ENCODE results near the gene PTTG1IP.
"Not testable (repeated sequence)": the region's sequence is repeated elsewhere in the genome, so short reads cannot be mapped to it uniquely, and the experiment has no call there.

Gene PTTG1IP

DNA sequence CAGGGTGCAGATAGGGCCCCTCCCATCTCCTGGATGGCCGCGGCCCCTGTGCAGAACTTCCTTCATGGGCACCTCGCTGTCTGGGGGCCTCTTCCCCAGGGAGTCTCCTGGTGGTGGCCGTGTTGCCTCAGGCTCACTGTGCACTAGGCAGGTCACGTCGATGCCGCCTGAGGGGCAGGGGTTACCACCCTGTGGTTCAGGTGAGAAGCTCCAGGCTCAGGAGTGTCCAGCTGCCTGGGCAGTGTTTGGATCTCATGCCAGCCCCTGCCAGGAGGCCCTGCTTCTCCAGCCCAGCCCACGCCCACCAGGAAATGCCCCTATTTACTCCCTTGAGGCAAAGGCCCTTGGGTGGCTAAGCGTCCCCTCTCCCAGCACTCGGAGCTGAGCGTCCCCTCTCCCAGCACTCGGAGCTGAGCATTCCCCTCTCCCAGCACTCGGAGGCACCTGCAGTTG, 45.1 kb upstream of the PTTG1IP start:
- DNase-seq (ENCODE audit: low read depth): no peak
- TF ChIP-seq, protein P1, sequence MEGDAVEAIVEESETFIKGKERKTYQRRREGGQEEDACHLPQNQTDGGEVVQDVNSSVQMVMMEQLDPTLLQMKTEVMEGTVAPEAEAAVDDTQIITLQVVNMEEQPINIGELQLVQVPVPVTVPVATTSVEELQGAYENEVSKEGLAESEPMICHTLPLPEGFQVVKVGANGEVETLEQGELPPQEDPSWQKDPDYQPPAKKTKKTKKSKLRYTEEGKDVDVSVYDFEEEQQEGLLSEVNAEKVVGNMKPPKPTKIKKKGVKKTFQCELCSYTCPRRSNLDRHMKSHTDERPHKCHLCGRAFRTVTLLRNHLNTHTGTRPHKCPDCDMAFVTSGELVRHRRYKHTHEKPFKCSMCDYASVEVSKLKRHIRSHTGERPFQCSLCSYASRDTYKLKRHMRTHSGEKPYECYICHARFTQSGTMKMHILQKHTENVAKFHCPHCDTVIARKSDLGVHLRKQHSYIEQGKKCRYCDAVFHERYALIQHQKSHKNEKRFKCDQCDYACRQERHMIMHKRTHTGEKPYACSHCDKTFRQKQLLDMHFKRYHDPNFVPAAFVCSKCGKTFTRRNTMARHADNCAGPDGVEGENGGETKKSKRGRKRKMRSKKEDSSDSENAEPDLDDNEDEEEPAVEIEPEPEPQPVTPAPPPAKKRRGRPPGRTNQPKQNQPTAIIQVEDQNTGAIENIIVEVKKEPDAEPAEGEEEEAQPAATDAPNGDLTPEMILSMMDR (conservative IDR thresholded peaks at IDR 0.05; ENCODE audit: control insufficient read depth, insufficient read depth, low read depth, low read length): no peak
- H3K4me3 ChIP-seq (ENCODE audit: control insufficient read depth, low read depth, low read length): no peak overlapping the region

DNA sequence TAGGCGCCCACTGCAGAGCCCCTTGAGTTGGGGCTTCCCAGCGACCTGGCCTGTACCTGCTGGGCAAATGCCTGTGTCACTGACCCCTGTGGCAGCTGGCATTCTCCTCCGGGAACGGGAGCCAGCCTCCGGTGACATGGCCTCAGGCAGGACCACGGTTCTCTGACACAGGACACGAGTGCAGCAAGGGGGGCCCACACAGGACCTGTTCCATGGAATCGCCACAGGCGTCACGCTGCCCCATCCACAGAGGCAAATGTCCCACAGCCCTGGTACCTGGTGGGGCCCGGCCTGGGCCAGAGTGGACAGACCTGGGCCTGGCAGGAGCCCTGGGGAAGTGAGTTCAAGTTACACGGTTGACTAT, 44.6 kb upstream of the PTTG1IP start:
- no peak overlapping the region for H3K4me3 ChIP-seq (ENCODE audit: control insufficient read depth, low read depth, low read length)
- DNase-seq (ENCODE audit: low read depth): no peak
- TF ChIP-seq, protein P1 (conservative IDR thresholded peaks at IDR 0.05; ENCODE audit: control insufficient read depth, insufficient read depth, low read depth, low read length): no peak

DNA sequence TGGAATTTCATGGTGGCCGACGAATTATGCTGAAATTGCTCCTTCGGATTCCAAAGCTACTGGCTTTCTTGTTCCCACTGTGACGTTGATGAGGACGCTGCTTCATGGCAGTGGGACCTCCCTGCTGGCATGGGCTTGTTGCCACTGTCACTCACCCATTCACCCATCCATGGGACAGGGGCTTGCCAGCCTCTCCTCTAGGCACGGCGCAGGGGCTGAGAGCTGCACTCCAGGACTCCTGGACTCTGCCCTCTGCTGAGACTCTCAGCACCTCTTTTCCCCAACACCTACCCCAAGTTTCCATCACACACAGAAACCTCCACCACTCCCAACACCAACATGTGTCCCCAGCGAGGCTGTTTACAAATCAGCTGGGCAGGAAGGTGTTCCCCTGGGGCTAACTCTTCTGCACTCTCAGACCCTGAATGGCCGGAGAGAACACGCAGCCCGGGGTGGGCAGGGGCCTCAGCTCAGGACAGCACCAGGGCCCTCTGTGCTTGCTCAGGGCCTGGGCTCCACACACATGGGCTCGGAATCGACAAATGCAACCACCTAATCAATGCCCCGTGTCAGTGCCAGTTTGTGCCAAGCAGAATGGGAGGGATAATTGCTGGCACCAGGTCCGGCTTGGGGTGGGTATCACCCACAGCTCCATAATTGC, 44.1 kb upstream of the PTTG1IP start:
- TF ChIP-seq, protein P1 (conservative IDR thresholded peaks at IDR 0.05; ENCODE audit: control insufficient read depth, insufficient read depth, low read depth, low read length): no peak
- DNase-seq (ENCODE audit: low read depth): no peak
- no peak overlapping the region for H3K4me3 ChIP-seq (ENCODE audit: control insufficient read depth, low read depth, low read length)

DNA sequence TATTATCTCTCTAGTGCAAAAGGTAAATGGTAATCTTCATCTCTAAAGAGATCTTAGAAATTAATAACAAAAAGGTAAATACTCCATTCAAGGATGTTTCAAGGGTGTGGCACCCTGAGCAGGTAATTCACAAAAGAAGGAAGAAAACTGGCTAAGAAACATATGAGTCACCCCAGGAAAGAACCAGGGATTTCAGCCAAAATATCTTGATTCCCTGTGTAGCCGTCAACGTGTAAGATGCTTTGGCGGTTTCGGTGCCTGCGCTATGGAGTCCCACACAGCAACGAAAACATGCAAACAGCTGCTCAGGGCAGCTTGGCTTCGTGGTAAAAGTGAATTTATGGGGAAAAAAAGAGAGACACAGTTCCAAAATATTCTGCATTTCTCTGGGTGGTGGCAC, 43.5 kb upstream of the PTTG1IP start:
- DNase-seq (ENCODE audit: low read depth): no peak
- no peak overlapping the region for H3K4me3 ChIP-seq (ENCODE audit: control insufficient read depth, low read depth, low read length)
- TF ChIP-seq, protein P1 (conservative IDR thresholded peaks at IDR 0.05; ENCODE audit: control insufficient read depth, insufficient read depth, low read depth, low read length): no peak

DNA sequence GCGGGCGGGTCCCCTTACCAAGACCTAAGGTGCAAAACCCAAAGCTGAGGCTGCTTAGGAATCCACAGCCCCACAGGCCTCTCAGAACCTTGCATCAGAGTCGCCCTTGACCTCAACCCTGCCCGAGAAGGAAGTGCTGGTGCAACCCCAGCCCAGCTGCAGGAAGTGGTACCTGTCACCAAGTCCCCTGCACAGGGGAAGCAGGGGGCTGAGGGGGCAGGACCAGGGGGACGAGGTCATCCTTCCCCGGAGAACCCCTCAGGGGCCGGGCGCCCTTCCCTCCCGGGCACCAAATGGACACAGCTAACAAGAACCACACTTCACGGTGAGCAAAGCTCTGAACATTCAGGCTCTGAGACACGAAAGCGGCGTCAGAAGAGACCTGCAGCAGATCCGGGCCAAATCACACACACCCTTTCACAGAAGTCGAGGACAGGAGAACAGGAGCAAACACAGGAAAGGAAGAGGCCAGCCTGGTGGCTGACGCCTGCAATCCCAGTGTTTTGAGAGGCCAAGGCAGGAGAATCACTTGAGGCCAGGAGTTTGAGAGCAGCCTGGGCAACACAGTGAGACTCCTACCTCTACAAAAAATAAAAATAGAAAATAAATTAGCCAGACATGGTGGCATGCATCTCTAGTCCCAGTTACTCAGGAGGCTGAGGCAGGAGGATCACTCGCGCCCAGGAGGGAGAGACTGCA, 40.8 kb upstream of the PTTG1IP start:
- no peak for DNase-seq (ENCODE audit: low read depth)
- no peak overlapping the region for H3K4me3 ChIP-seq (ENCODE audit: control insufficient read depth, low read depth, low read length)
- TF ChIP-seq, protein P1 (conservative IDR thresholded peaks at IDR 0.05; ENCODE audit: control insufficient read depth, insufficient read depth, low read depth, low read length): no peak

DNA sequence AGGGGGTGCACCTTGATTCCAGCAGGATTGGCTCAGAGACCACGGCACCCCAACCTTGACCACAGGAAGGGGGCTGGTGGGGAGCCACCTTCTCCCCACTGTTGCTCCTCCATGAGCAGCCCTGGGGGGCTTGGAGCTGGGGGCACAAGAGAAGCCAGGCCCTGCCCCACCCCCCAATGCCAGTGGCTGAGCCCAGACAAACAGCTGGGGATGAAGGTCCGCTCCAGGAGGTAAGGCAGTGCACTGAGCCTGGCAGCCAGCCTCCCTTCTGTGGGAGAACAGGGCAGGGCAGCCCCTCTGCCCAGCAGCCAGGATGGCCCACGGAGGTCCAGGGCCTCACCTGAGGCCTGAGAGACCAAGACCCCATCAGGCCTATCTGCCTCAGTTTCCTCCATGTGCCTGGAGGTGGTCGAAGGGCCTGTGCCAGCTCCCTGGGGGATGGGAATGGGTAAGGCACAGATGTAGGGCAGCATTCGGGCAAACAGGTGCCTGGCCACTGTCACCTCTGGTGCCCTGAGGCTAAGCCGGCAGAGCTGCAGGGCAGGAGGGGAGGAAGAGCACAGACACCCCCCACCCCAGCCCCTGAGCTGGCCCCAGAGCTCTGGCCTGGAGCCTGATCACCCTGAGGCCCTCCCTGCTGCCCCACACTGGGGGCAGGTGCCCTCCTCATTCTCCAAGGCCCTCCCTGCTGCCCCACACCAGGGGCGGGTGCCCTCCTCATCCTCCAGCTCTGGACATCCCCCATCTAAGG, 40.1 kb upstream of the PTTG1IP start:
- TF ChIP-seq, protein P1 (conservative IDR thresholded peaks at IDR 0.05; ENCODE audit: control insufficient read depth, insufficient read depth, low read depth, low read length): no peak
- no peak for DNase-seq (ENCODE audit: low read depth)
- no peak overlapping the region for H3K4me3 ChIP-seq (ENCODE audit: control insufficient read depth, low read depth, low read length)

DNA sequence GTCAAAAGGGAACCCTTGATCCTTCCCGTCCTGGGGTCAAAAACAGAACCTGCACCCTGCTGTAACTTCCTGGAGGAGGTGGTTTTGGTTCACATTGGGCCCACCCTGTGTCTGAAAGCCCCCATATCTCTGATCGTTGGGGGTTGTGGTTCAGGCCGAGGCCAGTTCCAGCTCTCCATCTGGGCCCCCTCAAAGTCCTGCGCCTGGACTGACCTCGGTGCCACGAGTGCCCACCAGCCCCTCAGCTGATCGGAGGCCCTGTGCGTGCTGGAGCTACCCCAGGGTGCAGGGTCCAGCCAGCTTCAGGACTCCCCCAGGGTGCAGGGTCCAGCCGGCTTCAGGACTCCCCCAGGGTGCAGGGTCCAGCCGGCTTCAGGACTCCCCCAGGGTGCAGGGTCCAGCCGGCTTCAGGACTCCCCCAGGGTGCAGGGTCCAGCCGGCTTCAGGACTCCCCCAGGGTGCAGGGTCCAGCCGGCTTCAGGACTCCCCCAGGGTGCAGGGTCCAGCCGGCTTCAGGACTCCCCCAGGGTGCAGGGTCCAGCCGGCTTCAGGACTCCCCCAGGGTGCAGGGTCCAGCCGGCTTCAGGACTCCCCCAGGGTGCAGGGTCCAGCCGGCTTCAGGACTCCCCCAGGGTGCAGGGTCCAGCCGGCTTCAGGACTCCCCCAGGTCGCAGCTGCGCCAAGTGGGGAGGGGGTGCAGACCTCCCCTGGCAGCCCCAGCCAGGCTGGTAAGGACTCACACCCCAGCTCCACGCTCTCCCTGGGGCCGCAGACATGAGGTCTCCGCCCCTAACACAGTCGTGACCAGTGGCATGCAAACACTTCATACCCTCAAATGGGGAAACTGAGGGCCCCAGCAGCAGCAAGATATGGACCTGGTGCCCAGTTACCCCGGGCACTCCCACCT, 39.3 kb upstream of the PTTG1IP start:
- not testable (repeated sequence) for H3K4me3 ChIP-seq (ENCODE audit: control insufficient read depth, low read depth, low read length); DNase-seq (ENCODE audit: low read depth)

Data from fibroblast of mammary gland (primary cell).